HCT116 (cell line): ENCODE data around the gene EEPD1. TPM values are rescaled to one million over a fixed set of nuclear protein-coding genes. Genes with fewer than 3 reads are reported as not detected.

Source experiments
- ATAC-seq: fragments of 200-7000 bp; cut with Tn5 transposase; 2 replicates; pipeline ENCODE4 v1.9.1; 2020; ENCODE audit warnings: mild to moderate bottlenecking, moderate library complexity
- BruUV-seq: library from RNA; stranded (reverse); fragments of 400-500 nt; replicated peaks from 2 replicates; lab custom pipeline; 2021; lab: Mats Ljungman, UMichigan
- CTCF ChIA-PET: fragments of 300-600 bp; sonication (Branson Sonifier 250); formaldehyde crosslinking; loops from one replicate; lab custom pipeline; 2021; ENCODE audit warnings: antibody characterized with exemption; lab: Charles Lee
- POLR2A ChIA-PET: fragments of 300-600, 350-600 bp; sonication (Branson Sonifier 250); formaldehyde crosslinking; loops from one replicate; lab custom pipeline; 2021; ENCODE audit warnings: antibody characterized with exemption; lab: Charles Lee
- RAD21 ChIA-PET, 2 experiments: fragments of 300-600 bp; sonication (Branson Sonifier 250); formaldehyde crosslinking; loops; one replicate each; lab custom pipeline; 2023; ENCODE audit warnings: low total read pairs in 2 of 2; ENCODE audit not compliant: uncharacterized antibody in 2 of 2, unreplicated experiment in 2 of 2, low non-redundant PET in 1 of 2; lab: Charles Lee
- DNase-seq: peaks from one replicate; pipeline ENCODE4 v3.0.0-alpha.2; 2010; ENCODE audit warnings: low read depth, low spot score
- H2AFZ ChIP-seq: fragments of 200-600 bp; shearing (Covaris generic), sonication (generic); 2 replicates; pipeline ENCODE4 v1.6.1; 2017; ENCODE audit warnings: low read depth, mixed run types, mixed read lengths, antibody characterized with exemption, low read length; ENCODE audit not compliant: poor library complexity, severe bottlenecking
- H3K27ac ChIP-seq: 2 replicates; pipeline ENCODE4 v1.5.1; 2012; ENCODE audit warnings: low read depth, low read length
- H3K27me3 ChIP-seq: fragments of 200-600 bp; sonication (generic); 2 replicates; pipeline ENCODE4 v1.6.1; 2016; ENCODE audit warnings: mixed run types, low read length, mixed read lengths; ENCODE audit not compliant: insufficient read depth
- H3K36me3 ChIP-seq, 2 experiments: fragments of 200-500 bp in 1 of 2; fragments of 200-600 bp in 1 of 2; sonication (Bioruptor generic) in 1 of 2; sonication (generic) in 1 of 2; 2 replicates each; pipeline versions ENCODE4 v1.5.1 to v1.6.1; 2014 to 2016; ENCODE audit warnings: low read length in 2 of 2, inconsistent platforms in 1 of 2, mixed read lengths in 1 of 2, mixed run types in 1 of 2; ENCODE audit not compliant: insufficient read depth in 2 of 2, control insufficient read depth in 1 of 2
- H3K4me1 ChIP-seq, 2 experiments: fragments of 200-600 bp in 1 of 2; sonication (generic) in 1 of 2; 2 replicates each; pipeline versions ENCODE4 v1.5.1 to v1.6.1; 2012 to 2017; ENCODE audit warnings: low read length in 2 of 2, inconsistent platforms in 1 of 2, mild to moderate bottlenecking in 1 of 2, mixed read lengths in 1 of 2, mixed run types in 1 of 2, moderate library complexity in 1 of 2; ENCODE audit not compliant: insufficient read depth in 2 of 2, control insufficient read depth in 1 of 2
- H3K4me2 ChIP-seq: fragments of 200-600 bp; sonication (generic); 2 replicates; pipeline ENCODE4 v1.6.1; 2017; ENCODE audit warnings: mixed run types, low read length, mixed read lengths
- H3K4me3 ChIP-seq, 2 experiments: fragments of 200-600 bp in 1 of 2; sonication (generic) in 1 of 2; replicated peaks in 1 of 2; 2 replicates each; pipeline ENCODE4 v1.5.1; 2011 to 2016; ENCODE audit warnings: low read length in 2 of 2, control low read depth in 1 of 2, low read depth in 1 of 2, mild to moderate bottlenecking in 1 of 2, mixed read lengths in 1 of 2, mixed run types in 1 of 2
- H3K79me2 ChIP-seq: fragments of 200-600 bp; sonication (generic); 2 replicates; pipeline ENCODE4 v1.6.1; 2017; ENCODE audit warnings: mild to moderate bottlenecking, mixed run types, low read length, moderate library complexity, mixed read lengths; ENCODE audit not compliant: insufficient read depth
- H3K9ac ChIP-seq: fragments of 200-600 bp; sonication (generic); 2 replicates; pipeline ENCODE4 v1.6.1; 2016; ENCODE audit warnings: low read length, mixed read lengths
- H3K9me2 ChIP-seq: fragments of 200-600 bp; sonication (generic), shearing (Covaris generic); 2 replicates; pipeline ENCODE4 v1.6.1; 2017; ENCODE audit warnings: mixed run types, mild to moderate bottlenecking, moderate library complexity; ENCODE audit not compliant: insufficient read depth
- H3K9me3 ChIP-seq, 2 experiments: fragments of 200-500 bp in 1 of 2; fragments of 200-600 bp in 1 of 2; sonication (Bioruptor generic) in 1 of 2; sonication (generic) in 1 of 2; 2 replicates each; pipeline ENCODE4 v1.6.1; 2014 to 2017; ENCODE audit warnings: low read length in 2 of 2, mixed read lengths in 2 of 2, inconsistent platforms in 1 of 2, low read depth in 1 of 2, mild to moderate bottlenecking in 1 of 2, mixed run types in 1 of 2, moderate library complexity in 1 of 2; ENCODE audit not compliant: control insufficient read depth in 1 of 2, insufficient read depth in 1 of 2
- H4K20me1 ChIP-seq: fragments of 200-600 bp; sonication (generic), shearing (Covaris generic); 2 replicates; pipeline ENCODE4 v1.6.1; 2017; ENCODE audit warnings: mixed run types, mild to moderate bottlenecking, moderate library complexity; ENCODE audit not compliant: insufficient read depth
- ATF3 ChIP-seq: IDR thresholded peaks from 2 replicates; pipeline ENCODE4 v1.6.1; 2012
- CBX3 ChIP-seq: IDR thresholded peaks from 2 replicates; pipeline ENCODE4 v1.6.1; 2012; ENCODE audit warnings: low read depth
- CTCF ChIP-seq, 3 experiments: fragments of 200-600 bp in 1 of 3; sonication (generic) in 1 of 3; IDR thresholded peaks in 2 of 3; conservative IDR thresholded peaks in 1 of 3; 2 replicates each; pipeline ENCODE4 v1.5.1; 2012 to 2017; ENCODE audit warnings: low read depth in 2 of 3, low read length in 2 of 3, antibody characterized with exemption in 1 of 3, borderline replicate concordance in 1 of 3, control low read depth in 1 of 3, mild to moderate bottlenecking in 1 of 3, mixed read lengths in 1 of 3, mixed run types in 1 of 3, moderate library complexity in 1 of 3; ENCODE audit not compliant: insufficient read depth in 1 of 3
- EGR1 ChIP-seq: IDR thresholded peaks from 2 replicates; pipeline ENCODE4 v1.6.1; 2012; ENCODE audit warnings: low read depth
- EZH2 ChIP-seq: fragments of 200-600 bp; sonication (generic); IDR thresholded peaks from 2 replicates; pipeline ENCODE4 v1.6.1; 2017; ENCODE audit warnings: antibody characterized with exemption, mixed run types
- EZH2phosphoT487 ChIP-seq: fragments of 200-600 bp; IDR thresholded peaks from 2 replicates; pipeline ENCODE4 v1.6.1; 2018; ENCODE audit warnings: antibody characterized with exemption, borderline replicate concordance
- FOSL1 ChIP-seq: IDR thresholded peaks from 2 replicates; pipeline ENCODE4 v1.6.1; 2012; ENCODE audit warnings: low read depth
- JUND ChIP-seq: IDR thresholded peaks from 2 replicates; pipeline ENCODE4 v1.6.1; 2012
- MAX ChIP-seq: IDR thresholded peaks from 2 replicates; pipeline ENCODE4 v1.6.1; 2012
- POLR2A ChIP-seq: IDR thresholded peaks from 2 replicates; pipeline ENCODE4 v1.7.0; 2011; ENCODE audit warnings: borderline replicate concordance; ENCODE audit not compliant: insufficient read depth, insufficient read length; ENCODE audit errors: extremely low read depth
- RAD21 ChIP-seq: IDR thresholded peaks from 2 replicates; pipeline ENCODE4 v1.6.1; 2012; ENCODE audit warnings: low read depth, mild to moderate bottlenecking
- SIN3A ChIP-seq: IDR thresholded peaks from 2 replicates; pipeline ENCODE4 v1.6.1; 2012; ENCODE audit warnings: low read depth
- SP1 ChIP-seq: IDR thresholded peaks from 2 replicates; pipeline ENCODE4 v1.6.1; 2012; ENCODE audit warnings: low read depth
- SRF ChIP-seq: IDR thresholded peaks from 2 replicates; pipeline ENCODE4 v1.6.1; 2012; ENCODE audit warnings: low read depth
- TCF7L2 ChIP-seq: IDR thresholded peaks from 2 replicates; pipeline ENCODE4 v1.7.0; 2011; ENCODE audit warnings: borderline replicate concordance, inconsistent platforms; ENCODE audit not compliant: insufficient read depth, insufficient read length; ENCODE audit errors: extremely low read depth
- YY1 ChIP-seq: IDR thresholded peaks from 2 replicates; pipeline ENCODE4 v1.6.1; 2011; ENCODE audit warnings: low read length, low read depth, moderate library complexity, mild to moderate bottlenecking; ENCODE audit not compliant: insufficient replicate concordance; ENCODE audit errors: extremely low read depth
- ZFX ChIP-seq: fragments of 450-650 bp; IDR thresholded peaks from 2 replicates; pipeline ENCODE4 v1.6.1; 2017
- ZNF274 ChIP-seq: fragments of 200-500 bp; sonication (Bioruptor generic); IDR thresholded peaks from 2 replicates; pipeline ENCODE4 v1.6.1; 2014; ENCODE audit warnings: mild to moderate bottlenecking, low read depth, low read length, inconsistent platforms
- intact Hi-C: fragments of 100-400 bp; cut with micrococcal nuclease; formaldehyde crosslinking; loops from 2 replicates; pipeline ENCODE4 v1.10.0; 2022
- total RNA-seq: library from RNA; stranded (reverse); gene quantifications from one replicate; pipeline ENCODE4 v1.2.1, GENCODE V29; 2021; ENCODE audit not compliant: unreplicated experiment
- TF ChIP-seq, protein P1 (sequence below): IDR thresholded peaks from 2 replicates; pipeline ENCODE4 v1.6.1; 2012; ENCODE audit warnings: low read depth
- TF ChIP-seq, protein P2 (sequence below): IDR thresholded peaks from 2 replicates; pipeline ENCODE4 v1.6.1; 2011; ENCODE audit warnings: mild to moderate bottlenecking, low read length, moderate library complexity; ENCODE audit not compliant: insufficient replicate concordance; ENCODE audit errors: extremely low read depth

EEPD1 gene
- total RNA-seq, 1 experiment from 2014 or later: 4.2 TPM

GRCh38 chr7:36147361-36147760, 5.7 kb upstream of the EEPD1 start:
- Histone ChIP-seq H4K20me1 (no peaks in the 10 kb centered on the region), H3K4me1 (peaks cover 4% of the 10 kb centered on the region in 2 experiments; a peak in 3 of 4 replicates), H3K79me2 (no peaks in the 10 kb centered on the region), H3K4me3 (no peak overlapping the region), H3K9ac (no peak overlapping the region), H3K27me3 (no peaks in the 10 kb centered on the region), H2AFZ (no peak overlapping the region), H3K4me2 (no peak overlapping the region), H3K27ac (no peak overlapping the region), H3K9me2 (no peaks in the 10 kb centered on the region), H3K36me3 (no peaks in the 10 kb centered on the region), H3K9me3 (no peaks in the 10 kb centered on the region)
- TF ChIP-seq ATF3 (no peak), CBX3 (no peak), MAX (no peak), SIN3A (no peak), RAD21 (no peak), TCF7L2 (no peak), EGR1 (no peak), POLR2A (no peak), ZFX (no peak), CTCF (IDR thresholded peaks at IDR 0.05 in 2 of 3, conservative IDR thresholded peaks at IDR 0.05 in 1 of 3; ENCODE audit: borderline replicate concordance in 1 of 3, insufficient read depth in 1 of 3, low read depth in 2 of 3, low read length in 2 of 3) (no peak), SP1 (no peak), JUND (no peak), YY1 (no peak), SRF (no peak), FOSL1 (no peak), ZNF274 (no peak), EZH2 (no peak), EZH2phosphoT487 (no peak)
- TF ChIP-seq, protein P1, sequence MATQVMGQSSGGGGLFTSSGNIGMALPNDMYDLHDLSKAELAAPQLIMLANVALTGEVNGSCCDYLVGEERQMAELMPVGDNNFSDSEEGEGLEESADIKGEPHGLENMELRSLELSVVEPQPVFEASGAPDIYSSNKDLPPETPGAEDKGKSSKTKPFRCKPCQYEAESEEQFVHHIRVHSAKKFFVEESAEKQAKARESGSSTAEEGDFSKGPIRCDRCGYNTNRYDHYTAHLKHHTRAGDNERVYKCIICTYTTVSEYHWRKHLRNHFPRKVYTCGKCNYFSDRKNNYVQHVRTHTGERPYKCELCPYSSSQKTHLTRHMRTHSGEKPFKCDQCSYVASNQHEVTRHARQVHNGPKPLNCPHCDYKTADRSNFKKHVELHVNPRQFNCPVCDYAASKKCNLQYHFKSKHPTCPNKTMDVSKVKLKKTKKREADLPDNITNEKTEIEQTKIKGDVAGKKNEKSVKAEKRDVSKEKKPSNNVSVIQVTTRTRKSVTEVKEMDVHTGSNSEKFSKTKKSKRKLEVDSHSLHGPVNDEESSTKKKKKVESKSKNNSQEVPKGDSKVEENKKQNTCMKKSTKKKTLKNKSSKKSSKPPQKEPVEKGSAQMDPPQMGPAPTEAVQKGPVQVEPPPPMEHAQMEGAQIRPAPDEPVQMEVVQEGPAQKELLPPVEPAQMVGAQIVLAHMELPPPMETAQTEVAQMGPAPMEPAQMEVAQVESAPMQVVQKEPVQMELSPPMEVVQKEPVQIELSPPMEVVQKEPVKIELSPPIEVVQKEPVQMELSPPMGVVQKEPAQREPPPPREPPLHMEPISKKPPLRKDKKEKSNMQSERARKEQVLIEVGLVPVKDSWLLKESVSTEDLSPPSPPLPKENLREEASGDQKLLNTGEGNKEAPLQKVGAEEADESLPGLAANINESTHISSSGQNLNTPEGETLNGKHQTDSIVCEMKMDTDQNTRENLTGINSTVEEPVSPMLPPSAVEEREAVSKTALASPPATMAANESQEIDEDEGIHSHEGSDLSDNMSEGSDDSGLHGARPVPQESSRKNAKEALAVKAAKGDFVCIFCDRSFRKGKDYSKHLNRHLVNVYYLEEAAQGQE: no peak
- TF ChIP-seq, protein P2, sequence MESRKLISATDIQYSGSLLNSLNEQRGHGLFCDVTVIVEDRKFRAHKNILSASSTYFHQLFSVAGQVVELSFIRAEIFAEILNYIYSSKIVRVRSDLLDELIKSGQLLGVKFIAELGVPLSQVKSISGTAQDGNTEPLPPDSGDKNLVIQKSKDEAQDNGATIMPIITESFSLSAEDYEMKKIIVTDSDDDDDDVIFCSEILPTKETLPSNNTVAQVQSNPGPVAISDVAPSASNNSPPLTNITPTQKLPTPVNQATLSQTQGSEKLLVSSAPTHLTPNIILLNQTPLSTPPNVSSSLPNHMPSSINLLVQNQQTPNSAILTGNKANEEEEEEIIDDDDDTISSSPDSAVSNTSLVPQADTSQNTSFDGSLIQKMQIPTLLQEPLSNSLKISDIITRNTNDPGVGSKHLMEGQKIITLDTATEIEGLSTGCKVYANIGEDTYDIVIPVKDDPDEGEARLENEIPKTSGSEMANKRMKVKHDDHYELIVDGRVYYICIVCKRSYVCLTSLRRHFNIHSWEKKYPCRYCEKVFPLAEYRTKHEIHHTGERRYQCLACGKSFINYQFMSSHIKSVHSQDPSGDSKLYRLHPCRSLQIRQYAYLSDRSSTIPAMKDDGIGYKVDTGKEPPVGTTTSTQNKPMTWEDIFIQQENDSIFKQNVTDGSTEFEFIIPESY: no peak
- DNase-seq (no peak), ATAC-seq (no peak)
- BruUV-seq: no TSS peak
- intact Hi-C loops: no loop called here
- ChIA-PET RAD21 (no interaction called here), POLR2A (no interaction called here), CTCF (no interaction called here)
